PC-3 (cell line): Measurements from ENCODE around the gene SH3RF1.

Experiments
- EZH2 ChIP-seq: fragments of 300-600 bp; sonication (generic); IDR thresholded peaks from one replicate; pipeline ENCODE4 v1.6.1; 2017; ENCODE audit warnings: antibody characterized with exemption, mild to moderate bottlenecking, low read length; ENCODE audit not compliant: unreplicated experiment
- EZH2phosphoT487 ChIP-seq: fragments of 300-600 bp; sonication (generic); IDR thresholded peaks from 2 replicates; pipeline ENCODE4 v1.6.1; 2018; ENCODE audit warnings: mild to moderate bottlenecking, antibody characterized with exemption, low read length, borderline replicate concordance
- TF ChIP-seq, protein P1 (sequence below): fragments of 300-600 bp; sonication (generic); conservative IDR thresholded peaks from 2 replicates; pipeline ENCODE4 v1.5.1; 2017; ENCODE audit warnings: antibody characterized with exemption, low read depth, mild to moderate bottlenecking, low read length

DNA sequence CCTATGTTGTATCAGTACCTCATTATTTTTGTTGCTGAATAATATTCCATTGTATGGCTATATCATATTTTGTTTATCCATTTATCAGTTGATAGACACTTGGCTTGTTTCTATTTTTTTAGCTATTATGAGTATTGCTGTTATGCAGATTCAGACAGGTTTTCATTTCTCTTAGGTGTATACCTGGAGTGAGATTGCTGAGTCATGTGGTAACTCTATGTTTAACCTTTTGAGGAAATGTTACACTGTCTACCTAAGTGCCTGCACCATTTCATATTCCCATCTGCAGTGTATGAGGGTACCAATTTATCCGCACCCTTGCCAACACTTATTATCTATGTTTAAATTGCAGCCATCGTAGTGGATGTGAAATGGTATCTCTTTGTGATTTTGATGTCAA lies 43.0 kb upstream of the SH3RF1 start:
- TF ChIP-seq, protein P1, sequence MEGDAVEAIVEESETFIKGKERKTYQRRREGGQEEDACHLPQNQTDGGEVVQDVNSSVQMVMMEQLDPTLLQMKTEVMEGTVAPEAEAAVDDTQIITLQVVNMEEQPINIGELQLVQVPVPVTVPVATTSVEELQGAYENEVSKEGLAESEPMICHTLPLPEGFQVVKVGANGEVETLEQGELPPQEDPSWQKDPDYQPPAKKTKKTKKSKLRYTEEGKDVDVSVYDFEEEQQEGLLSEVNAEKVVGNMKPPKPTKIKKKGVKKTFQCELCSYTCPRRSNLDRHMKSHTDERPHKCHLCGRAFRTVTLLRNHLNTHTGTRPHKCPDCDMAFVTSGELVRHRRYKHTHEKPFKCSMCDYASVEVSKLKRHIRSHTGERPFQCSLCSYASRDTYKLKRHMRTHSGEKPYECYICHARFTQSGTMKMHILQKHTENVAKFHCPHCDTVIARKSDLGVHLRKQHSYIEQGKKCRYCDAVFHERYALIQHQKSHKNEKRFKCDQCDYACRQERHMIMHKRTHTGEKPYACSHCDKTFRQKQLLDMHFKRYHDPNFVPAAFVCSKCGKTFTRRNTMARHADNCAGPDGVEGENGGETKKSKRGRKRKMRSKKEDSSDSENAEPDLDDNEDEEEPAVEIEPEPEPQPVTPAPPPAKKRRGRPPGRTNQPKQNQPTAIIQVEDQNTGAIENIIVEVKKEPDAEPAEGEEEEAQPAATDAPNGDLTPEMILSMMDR, result no peak
- no peak for TF ChIP-seq EZH2phosphoT487
- no peak for TF ChIP-seq EZH2
